ENCODE data around the gene ARHGEF28.

ARHGEF28 gene

DNA sequence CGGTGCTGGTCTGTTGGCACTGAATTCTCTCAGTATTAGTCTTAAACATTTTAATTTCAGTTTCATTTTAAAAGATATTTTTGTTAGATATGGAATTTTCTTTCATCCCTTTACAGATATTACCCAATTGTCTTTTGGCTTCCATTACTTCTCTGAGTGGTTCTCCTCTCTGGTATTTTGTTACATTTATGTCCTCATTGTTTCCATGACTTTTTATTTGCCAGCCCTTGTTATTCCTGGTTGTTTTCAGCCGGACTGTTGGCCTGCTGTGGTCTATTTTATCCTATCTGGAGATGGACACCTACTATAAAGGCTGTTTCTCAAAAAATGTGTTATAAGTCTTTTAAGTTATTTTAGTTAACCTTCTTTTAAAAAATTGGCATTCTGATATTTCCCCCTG, 117.2 kb downstream of the ARHGEF28 start:
- DNase-seq: no peak

DNA sequence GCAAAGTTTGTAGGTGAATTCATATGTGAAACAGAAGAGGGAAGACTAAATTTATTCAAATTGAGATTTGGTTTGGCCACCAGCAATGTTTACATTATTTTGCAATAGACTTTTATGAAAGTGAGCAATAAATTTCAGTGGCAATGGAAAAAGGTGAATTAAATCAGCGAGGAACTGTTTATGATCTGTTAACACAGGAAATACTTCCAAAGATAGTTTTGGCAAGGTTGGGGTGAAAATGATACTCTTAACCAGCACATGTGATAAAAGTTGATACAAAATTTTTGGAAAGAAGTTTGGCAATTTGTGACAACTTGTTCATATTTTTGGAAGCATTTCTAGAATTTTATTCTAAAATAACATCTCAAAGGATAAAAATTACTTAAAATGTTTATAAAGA, 119.8 kb downstream of the ARHGEF28 start:
- DNase-seq: no peak

DNA sequence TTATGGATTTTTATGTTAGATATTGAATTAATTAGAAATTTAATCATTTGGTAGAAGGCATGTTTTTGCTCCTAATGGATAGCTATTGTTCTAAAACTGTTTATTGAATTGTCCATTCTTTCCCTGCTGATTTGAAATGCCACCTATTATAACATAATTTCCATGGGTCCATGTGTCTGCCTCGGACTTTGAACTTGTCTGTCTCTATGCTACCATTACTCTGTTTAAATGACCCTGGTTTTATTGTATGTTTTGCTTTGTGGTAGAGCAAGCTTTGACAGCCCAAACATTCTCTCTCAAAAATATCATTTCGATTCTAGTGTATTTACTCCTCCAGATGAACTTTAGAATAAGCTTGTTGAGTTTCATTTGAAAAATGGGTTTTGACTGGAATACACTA, 120.6 kb downstream of the ARHGEF28 start:
- no peak for DNase-seq

DNA sequence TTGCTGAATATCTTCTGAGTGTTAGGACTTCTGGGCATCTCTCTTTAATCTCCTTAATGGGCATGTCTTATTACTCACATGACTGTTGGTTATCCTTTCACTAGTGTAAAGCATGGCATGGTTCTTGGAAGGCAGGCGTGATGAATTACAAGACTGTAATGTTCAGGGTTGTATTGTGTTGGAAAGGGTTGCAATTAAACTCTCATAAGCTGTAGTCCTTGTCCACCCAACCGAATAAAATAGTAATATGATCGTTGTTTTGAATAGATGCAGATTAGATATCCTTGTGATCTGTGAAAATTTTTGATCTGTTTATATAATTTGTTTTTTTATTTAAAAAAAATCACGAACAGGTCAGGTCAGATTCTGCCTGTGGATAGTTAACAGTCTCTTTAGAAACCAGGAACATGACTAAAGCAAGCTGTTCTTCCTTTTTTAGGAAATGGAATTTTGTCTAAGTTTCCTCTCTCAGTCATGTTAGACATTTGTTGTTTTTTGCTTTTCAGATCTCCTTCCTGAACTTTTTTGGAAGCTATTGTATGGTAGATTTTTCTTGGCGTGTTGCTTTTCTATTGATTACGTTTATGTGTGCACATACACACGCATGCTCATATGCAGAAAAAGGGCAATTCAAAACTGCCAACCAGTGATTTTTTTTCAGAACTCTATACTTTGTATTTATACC, 121.8 kb downstream of the ARHGEF28 start:
- DNase-seq: no peak

DNA sequence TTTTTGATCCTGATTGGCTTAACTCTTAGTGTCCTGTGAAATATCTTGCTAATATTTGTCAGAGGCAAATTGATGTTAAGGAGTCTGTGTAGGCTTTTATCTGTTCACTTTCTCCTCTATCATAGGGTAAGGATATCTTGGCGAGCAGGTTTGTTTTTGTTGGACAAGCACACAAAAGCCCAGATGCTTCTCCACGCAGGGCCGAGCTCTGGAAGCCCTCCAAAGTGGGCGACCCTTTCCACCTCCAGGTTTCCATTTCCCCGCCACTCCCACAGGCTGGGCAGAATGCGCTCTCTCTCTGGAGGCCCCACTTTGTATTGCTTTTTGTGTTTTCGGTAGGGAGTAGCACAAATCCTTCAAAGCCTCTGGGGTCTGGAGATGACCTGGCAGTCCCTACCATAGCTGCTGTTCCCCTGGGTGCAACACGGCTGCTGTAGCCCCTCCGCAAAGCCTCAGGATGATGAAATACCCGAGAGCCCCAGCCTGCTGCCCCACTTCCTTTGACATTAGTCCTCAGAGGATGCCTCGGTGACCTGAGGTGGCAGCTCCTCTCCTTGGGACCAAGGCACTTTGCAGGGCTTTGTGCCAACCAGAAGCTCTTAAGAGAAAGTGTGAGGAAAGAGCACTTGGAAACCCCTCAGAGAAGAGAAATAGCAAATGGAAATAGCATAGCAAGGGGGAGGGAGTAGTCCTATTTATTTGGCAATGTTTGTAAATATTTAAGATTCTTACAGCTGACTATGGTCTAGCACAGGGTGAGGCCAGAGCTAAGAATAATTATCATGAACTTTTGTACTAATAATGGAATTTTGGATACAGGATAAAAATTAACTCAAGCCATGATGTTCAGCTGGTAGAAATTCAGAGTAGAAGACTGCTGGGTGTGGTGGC, 122.8 kb downstream of the ARHGEF28 start:
- no peak for DNase-seq

DNA sequence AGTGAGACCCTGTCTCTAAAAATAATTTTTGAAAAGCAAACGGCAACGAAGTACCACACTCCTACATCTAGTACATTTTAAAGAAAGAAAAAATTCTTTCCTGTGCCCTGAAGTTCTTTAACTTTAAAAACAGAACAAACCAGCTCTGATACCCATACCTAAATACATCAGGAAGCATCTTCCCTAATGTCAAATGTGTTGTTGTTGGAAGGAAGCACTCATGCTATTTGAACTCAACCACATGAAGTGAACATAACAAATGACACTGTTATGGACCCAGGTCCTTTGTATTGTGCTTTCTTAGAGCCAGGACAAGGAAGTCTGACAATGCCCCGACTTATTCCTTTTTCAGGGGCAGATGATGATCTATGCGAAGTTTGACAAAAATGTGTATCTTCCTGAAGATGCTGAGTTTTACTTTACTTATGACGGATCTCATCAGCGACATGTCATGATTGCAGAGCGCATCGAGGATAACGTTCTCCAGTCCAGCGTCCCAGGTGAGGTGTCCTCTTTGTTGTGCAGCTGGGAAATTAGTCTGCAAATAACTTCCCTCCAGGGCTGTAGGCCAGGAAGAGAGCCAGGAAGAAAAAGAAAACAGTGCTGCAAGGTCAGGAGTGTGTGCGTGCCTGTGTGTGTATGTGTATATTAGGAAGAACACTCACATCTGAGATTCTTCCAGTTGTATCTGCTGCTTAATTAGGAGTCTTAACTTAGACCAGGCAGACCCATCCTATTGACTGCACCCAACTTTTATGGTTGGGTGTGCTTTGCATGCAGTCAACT, 123.7 kb downstream of the ARHGEF28 start:
- DNase-seq: no peak

DNA sequence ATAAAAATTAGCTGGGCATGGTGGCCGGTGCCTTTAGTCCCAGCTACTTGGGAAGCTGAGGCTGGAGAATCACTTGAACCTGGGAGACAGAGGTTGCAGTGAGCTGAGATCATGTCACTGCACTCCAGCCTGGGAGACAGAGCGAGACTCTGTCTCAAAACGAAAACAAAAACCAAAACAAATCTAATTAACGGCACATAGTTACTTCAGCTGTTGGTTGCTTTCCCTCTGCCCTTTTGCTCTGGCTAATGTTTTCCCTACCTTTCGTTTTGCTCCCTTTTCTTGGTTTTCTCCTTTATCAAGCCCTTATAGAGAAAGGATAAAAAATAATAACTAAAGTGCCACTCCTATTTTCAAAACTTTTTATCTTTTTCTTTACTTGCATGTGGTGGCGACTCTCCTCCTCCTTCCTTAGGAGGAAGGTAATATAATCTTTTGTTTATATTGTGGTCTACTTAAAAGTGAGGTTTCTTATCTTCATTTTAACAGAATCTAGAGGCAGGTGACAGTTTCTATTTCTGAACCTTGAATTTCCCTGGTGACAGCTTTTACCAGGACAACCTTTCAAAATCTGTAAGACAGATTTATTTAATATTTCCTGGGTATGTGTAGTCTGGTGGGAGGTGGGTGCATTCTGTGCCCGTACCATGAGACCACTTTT, 125.4 kb downstream of the ARHGEF28 start:
- DNase-seq: no peak

DNA sequence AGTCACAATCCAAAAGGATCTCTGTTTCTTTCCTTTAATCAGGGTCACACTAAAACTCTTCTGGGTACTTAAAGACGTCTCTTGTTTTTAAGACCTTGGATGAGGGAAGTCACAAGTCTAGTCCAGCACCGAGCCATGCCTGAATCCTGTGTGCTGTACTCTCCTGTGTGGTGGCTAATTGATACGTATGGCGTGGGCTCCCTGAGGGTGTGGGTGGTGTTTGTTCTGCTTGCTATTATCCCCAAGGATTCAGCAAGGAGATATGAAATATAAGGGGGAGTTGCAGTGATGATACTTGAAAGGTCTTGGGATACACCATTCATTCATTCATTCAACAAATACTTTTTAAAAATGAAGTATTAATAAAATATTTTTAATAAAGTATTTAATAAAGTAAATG, 128.3 kb downstream of the ARHGEF28 start:
- no peak for DNase-seq

DNA sequence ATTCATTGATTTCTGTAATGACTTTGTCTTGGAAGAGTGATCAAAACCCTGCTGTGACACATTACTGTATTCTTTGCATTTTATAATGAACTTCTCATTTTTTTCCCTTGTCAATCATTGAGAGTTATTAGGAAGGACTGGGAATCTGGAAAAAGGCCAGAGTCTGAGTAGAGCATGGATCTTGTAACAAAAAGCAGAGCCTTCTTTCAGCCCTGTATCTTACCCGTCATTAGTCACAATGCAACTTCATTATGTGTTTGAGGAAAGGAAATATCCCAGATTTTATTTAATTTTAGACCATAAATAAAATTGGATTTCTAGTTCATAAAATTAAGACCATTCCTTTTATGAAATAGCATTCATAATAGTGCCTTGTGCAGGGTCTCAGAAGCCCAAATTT, 131.4 kb downstream of the ARHGEF28 start:
- no peak for DNase-seq

DNA sequence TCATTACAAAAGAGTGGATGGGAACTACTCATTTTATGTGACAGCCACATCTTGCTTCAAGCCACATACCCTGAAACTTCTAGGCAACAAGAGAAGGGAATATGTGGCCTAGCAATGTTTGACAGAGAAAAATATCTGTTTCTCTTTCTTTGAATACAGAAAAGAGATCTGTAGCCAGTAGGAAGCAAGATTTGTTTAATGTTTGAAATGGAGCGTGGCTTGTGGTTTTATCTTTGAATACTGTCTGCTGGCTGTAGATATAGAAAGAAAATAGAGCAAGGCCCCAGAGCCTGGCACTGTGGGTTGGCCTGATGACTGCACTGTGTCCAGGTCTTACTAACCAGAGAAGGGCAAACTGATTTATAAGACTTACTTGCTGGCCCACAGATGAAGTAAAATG, 133.8 kb downstream of the ARHGEF28 start:
- DNase-seq: no peak

DNA sequence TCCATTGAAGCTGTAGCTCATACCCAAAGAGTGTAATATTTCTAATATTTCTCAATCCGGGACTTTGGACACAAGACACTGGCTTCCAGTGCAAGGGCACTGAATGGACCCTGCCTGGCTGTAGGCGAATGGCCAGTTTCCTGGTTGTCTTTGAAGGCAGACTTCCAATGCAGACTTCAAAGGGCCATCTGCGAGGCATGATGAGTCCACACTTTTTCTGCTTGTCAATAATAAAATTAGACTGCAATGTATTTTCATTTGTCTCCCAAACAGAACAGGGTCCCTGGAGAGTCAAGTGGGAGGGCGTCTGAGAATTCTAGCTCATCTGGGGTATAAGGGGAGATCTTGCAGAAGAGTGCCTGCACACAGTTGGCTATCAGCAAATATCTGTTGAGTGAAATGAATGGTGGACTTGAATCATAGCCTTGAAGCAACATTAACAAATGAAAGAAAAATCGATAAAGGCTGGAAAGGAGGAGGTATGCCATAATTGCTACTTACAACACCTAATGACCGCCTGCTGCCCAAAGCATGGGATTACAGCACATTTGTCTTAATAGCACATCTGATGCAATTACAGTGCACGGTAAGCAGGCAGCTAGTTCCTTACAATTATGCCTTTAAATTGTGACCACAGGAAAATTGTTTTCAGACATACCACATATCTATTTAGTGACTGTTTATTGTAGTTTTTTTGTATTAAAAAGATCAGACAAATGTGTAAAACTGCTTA, 137.5 kb downstream of the ARHGEF28 start:
- no peak for DNase-seq

DNA sequence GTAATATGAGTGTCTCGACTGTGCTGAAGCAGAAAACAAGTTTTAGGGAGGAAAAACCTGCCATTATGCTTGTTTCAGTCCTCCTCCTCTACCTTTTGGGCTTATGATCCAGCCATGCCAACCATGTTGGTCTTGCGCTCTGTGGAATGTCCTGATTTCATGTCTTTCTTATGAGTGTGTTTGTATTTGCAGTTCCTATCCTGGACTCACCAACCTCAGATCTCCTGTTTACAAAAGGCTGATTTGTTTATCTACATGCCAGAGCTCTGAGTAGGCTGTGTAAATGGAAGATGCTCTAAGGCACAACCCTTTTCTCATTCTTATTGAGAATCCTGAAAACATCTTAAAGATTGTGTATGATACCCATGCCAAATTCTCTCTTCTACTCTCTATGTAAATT, 138.6 kb downstream of the ARHGEF28 start:
- DNase-seq: no peak

DNA sequence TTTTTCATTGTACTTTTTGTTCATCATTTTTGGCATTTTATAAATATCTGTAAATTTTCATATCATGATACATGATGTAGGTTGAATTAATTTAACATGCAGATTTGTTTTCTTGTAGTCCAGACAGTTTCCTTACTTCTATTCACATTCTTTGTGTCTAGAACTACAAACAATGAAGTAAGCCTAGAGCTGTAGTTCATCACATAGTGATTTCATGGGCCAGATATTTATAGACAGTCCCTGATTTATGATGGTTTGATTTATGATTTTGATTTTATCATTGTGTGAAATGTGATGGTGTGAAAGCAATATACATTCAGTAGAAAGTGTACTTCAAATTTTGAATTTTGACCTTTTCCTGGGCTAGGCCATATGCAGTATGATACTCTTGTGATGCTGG, 139.0 kb downstream of the ARHGEF28 start:
- no peak for DNase-seq

DNA sequence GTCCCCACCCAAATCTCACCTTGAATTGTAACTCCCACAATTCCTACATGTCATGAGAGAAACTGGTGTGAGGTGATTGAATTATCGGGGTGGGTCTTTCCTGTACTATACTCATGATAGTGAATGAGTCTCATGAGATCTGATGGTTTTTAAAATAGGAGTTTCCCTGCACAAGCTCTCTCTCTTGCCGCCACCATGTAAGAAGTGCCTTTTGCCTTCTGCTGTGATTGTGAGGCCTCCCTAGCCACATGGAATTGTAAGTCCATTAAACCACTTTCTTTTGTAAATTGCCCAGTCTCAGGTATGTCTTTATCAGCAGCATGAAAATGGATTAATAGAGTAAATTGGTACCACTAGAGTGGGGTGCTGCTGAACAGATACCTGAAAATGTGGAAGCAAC, 140.9 kb downstream of the ARHGEF28 start:
- DNase-seq: no peak

DNA sequence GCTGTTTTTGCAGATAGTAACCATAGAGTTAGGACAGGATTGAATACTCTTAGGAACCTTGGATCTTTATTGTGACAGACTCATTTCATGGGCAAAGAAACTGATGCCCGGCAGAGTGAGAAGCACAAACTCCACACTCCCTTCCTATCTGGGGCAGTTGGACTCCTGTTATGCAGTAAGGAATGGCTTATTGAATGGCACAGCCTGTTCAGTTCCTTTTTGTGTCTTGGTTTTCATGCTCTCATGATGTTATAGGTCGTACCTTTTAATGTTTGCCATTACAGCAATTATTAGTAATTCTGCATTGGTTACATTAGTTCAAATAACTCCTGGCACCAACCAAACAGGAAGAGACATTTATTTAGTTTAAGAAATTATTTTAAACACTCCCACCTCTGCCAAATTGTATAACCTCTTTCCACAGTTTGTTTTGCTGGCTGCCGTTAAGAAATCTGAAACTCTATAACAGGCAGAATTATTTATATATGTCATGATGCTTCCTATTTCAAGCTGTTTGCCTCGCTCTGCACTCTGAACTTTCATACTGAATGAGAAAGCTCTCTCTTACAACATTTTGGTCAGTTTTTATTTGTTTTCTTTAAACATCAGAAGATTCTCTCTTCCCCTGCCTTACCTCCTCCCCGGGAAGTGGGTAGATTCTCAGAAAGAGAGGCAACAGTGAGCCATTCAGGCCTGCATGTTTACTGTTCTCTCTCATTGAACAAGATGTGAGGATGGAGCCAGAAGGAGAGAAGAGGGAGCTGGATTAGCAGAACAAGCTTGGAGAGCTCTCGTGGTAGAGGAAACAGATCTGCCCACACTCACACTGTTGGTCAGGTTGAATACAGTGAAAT, 144.4 kb downstream of the ARHGEF28 start:
- no peak for DNase-seq

DNA sequence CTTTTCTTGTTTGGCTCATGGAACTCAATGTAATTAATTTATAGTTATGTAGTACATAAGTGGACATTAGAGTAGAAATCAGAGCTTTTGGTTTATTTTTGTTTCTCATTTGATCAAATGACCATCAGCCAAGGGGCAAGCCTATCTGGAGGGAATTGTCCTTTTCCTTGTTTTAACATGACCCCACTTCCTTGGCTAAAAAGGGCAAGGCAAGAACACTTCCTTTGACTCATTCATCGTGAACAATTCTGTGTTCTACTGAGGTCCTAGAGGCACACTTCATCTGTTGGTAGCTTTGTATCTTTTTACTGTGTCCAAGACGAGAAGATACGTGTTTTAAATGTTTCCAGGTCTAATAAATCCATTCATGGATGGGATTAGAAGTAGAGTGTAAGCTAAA, 148.9 kb downstream of the ARHGEF28 start:
- no peak for DNase-seq

DNA sequence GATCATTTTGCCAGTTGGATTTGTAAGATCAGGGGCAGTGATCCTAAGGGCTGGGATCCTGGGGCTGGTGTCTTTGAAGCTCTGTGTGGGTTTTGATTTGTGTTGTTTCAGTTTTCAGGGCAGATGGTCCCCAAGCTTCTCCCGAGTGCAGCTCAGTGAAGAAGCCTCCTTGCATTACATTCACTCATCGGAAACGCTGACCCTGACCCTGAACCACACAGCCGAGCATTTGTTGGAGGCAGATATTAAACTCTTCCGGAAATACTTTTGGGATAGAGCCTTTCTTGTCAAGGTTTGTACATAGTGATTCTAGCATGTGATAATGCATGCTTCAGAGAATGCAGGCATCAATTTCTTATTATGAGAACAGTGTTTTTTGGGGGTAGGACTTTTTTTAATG, 150.4 kb downstream of the ARHGEF28 start:
- DNase-seq: no peak

DNA sequence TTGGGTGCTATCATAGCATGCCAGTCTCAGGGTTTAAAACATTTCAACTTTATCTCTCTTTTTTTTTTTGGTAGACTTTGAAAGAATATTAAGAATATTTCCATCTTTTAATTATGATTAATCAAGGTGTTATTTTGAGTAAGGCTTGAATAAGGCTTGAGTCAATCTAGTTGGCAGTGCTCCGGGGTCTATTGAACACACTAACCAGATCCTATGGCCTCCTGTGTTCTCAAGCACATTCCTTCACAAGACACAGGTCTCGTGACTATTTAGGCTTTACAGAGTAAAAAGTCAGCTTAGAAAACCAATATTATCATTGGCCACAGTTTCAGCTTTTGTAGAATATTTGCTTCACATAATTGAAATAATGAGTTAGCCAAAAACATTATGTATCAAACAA, 151.2 kb downstream of the ARHGEF28 start:
- no peak for DNase-seq

DNA sequence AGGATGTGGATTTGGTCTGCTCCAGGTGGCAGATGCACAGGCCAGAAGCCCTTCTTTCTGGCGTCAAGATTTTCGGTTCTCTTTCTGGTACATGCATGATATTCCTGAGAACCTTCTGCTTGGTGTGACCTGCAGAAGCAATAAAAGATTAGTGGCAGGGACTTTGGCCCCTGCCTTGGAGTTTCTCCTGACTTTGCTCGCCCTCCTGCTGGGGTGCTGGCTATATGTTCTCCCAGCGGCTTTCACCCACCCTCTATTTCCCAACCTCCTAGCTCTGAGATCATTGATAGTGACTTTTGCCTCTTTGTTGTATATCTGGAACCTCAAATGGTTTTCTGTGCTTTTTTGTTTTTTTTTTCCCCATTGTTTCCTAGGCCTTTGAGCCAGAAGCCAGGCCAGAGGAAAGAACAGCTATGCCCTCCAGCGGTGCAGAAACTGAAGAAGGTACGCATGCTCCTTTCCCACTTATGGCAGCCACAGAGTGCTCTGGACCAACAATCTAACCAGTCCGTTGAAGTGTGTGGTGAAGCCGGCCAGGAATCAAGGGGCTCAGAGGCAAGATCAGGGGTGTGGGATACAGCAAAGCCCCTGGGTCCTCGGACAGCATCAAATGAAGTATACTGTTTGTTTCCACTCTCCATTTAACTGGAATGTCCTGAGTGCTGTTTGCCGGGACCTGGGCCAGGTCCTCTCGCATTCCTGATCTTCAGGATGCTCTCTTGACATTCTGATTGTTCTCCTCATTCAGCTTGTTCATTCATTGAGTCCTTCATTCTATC, 154.5 kb downstream of the ARHGEF28 start:
- no peak for DNase-seq

DNA sequence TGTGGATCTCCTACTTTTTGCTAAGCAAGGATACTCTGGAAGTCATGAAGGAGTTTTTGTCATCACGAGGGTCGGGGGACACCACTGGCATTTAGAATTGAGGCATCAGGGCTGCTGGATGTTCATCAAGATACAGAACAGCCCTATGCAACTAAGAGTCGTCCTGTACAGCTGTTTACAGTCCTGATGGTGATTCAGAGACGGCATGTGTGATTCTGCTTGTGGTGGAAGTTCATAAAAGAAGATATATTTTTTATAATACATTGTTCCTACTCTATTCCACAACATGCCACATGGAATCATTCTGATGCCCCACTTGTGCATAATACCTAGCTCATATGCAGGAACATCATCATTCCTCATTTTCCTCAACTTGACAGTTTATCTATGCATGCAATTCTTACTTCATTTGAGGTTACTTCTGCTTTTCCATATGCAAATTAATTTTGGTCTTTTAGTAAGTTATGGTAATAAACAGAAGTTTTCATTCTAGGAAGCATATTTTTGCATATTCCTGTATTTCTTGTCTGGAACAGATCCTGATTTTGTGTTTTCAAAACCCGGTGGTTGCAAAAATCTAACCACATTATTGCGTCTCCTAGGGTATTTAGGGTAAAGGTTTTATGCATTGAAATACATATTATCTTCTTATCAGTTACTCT, 155.2 kb downstream of the ARHGEF28 start:
- no peak for DNase-seq

Measured in activated T-cell treated with anti-CD3 and anti-CD28 coated beads for 4 hours (primary cell).